Activated T-cell treated with anti-CD3 and anti-CD28 coated beads, Interleukin-2, amount 50 U/mL, for 4 hours (primary cell): ENCODE data around the gene ZFP92. TPM values are rescaled to one million over a fixed set of nuclear protein-coding genes. Genes with fewer than 3 reads are reported as not detected.
A peak's percentile ranks its signal among the peaks of the same experiment; 100 is the strongest.
"Not testable (repeated sequence)": the region's sequence is repeated elsewhere in the genome, so short reads cannot be mapped to it uniquely, and the experiment has no call there.

Source experiments
- ATAC-seq, 2 donors: fragments of 200-7000 bp; cut with Tn5 transposase; one replicate each; pipeline ENCODE4 v1.10.0; 2021
- DNase-seq: peaks from one replicate; pipeline ENCODE4 v3.0.0-alpha.2; 2020
- H3K27me3 Mint-ChIP-seq: one replicate; pipeline ENCODE4 v1.8.0; 2021; ENCODE audit warnings: low read depth, mixed read lengths
- H3K36me3 Mint-ChIP-seq: one replicate; pipeline ENCODE4 v1.8.0; 2022; ENCODE audit warnings: mixed read lengths; ENCODE audit not compliant: insufficient read depth
- H3K4me1 Mint-ChIP-seq: one replicate; pipeline ENCODE4 v1.8.0; 2021; ENCODE audit warnings: low read depth, mixed read lengths
- H3K4me3 Mint-ChIP-seq: one replicate; pipeline ENCODE4 v1.8.0; 2021; ENCODE audit warnings: mild to moderate bottlenecking, moderate library complexity, mixed read lengths
- H3K9me3 Mint-ChIP-seq: one replicate; pipeline ENCODE4 v1.8.0; 2021; ENCODE audit warnings: mixed read lengths
- total RNA-seq, 3 donors: library from RNA; stranded (reverse); gene quantifications; one replicate each; pipeline ENCODE4 v1.2.1, GENCODE V29; 2021

The ZFP92 gene
- total RNA-seq, 3 donors from 2014 or later = 1.1 to 1.5 (median 1.5) TPM

DNA sequence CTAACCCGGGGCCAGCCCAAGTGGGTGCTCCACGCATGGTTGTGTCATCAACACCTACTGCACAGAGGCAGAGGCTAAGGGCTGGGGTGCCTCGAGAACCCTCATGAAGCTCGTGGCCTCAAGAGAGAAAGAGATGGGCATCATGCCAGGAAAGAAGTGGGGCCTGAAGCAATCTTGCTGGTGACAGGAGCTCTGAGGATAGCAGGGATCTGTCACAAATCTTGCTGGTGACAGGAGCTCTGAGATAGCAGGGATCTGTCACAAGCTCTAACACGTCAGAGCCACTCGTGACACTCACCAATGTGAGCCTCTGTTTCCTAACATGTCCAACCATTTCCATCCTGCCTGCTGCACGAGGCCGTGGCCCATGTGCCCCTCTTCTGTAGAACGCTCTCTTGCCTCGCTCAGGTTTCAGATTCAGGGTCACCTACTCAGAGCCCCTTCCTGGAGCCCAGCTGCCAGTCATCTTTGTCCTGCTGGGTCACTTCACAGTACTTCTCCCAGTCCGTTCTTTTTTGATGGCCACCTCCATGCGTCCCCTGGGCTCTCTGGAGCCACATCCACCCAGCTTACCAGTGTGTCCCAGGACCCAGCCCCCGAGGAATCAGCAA, 31.2 kb upstream of the ZFP92 start:
- no peaks in the 10 kb centered on the region for H3K27me3 Mint-ChIP-seq
- no peaks in the 10 kb centered on the region for H3K36me3 Mint-ChIP-seq
- no peak overlapping the region for H3K4me3 Mint-ChIP-seq
- DNase-seq (no peak), ATAC-seq (no peak)
- no peaks in the 10 kb centered on the region for H3K4me1 Mint-ChIP-seq
- H3K9me3 Mint-ChIP-seq = no peaks in the 10 kb centered on the region

DNA sequence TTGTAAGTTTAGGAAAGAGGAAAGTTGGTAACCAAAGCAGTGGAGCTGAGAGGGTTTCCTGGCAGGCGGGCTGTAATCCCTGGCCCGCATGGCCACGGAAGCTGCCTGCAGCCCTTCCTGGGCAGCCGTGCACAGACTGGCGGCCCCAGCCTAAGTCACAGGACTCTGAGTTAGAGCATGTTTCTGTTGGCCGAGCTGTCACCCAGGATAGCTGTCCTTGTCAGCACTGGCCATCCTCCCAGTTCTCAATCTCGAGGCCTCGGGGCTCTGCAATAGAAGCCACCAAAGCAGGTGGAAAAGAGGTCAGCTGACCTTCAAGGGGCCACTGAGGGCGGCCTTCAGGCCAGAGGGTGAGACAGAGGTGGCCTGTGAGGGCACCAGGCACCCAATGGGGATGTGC, 30.6 kb upstream of the ZFP92 start:
- Mint-ChIP-seq H3K27me3 (no peaks in the 10 kb centered on the region), H3K4me3 (no peak overlapping the region), H3K36me3 (no peaks in the 10 kb centered on the region), H3K9me3 (no peaks in the 10 kb centered on the region), H3K4me1 (no peaks in the 10 kb centered on the region)
- DNase-seq = no peak
- no peak for ATAC-seq

DNA sequence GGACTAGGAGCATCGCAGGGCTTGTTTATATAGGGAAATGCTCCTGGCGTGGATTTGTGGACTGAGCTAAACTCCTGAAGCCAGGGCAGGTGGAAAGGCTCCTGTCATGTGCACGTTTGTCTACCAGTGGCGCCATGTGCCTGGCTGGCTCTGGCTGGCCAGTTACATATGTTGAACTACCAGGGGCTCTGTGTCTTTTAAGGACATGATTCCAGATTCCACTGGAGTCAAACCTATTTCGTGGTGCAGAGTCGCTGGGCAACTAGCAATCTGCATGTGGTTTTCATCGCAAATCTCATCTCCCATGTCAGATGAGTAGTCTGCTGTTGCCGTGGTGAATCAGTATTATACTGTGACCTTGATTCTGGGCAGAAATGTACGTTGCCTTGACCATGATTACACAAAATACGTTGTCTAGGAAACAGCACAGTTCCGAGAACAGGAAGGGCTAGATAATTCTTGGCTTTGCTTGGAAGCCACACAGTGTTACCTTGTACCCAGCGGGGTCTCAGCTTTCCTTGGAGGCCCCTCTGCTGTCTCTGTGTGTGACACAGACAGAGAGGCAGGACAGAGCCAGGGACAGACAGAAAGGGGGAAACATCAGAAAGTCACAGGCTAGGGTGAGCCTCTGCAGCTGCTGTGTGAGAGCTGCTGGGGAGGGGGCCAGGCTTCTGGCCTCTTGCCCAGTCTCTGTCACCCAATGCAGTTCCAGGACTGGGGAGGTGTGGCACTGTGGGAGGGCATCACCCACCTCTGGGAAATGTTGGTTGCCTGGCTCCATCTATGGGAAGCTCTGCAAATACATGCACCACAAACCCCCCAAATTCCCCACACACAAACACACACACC, 29.4 kb upstream of the ZFP92 start:
- Mint-ChIP-seq H3K4me3 (no peak overlapping the region), H3K4me1 (no peaks in the 10 kb centered on the region), H3K27me3 (no peaks in the 10 kb centered on the region), H3K9me3 (no peaks in the 10 kb centered on the region), H3K36me3 (no peaks in the 10 kb centered on the region)
- no peak for DNase-seq
- peak in 1 of 2 donors; percentile 35 for ATAC-seq

DNA sequence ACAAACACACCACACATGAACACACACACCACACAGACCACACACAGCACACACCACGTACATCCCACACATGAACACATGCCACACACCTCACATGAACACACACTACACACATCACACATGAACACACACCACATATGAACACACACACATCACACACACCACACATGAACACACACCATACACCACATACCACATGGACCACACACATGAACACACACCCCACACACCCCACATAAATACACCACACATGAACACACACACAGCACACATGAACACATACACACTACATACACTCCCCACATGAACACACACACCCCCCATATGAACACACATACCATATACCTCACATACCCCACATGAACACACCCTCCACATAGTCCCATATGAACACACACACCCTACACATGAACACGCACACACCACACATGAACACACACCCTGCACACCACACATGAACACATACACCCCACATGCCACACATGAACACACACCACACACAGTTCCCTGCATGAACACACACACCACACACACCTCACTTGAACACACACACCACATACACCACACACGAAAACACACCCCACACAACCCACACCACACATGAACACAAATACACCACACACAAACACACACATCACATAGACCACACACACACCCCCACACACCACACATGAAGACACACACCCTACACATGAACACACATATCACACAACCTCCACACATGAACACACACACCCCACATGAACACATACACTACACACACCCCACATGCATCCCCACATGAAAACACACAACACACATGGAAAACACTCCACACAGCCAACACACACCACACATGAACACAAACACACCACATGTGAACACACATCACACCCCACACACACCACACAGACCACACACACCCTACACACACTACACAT, 28.4 kb upstream of the ZFP92 start:
- Mint-ChIP-seq H3K27me3 (no peaks in the 10 kb centered on the region), H3K4me3 (no peak overlapping the region), H3K36me3 (no peaks in the 10 kb centered on the region), H3K4me1 (no peaks in the 10 kb centered on the region), H3K9me3 (no peaks in the 10 kb centered on the region)
- DNase-seq (no peak), ATAC-seq (no peak)

DNA sequence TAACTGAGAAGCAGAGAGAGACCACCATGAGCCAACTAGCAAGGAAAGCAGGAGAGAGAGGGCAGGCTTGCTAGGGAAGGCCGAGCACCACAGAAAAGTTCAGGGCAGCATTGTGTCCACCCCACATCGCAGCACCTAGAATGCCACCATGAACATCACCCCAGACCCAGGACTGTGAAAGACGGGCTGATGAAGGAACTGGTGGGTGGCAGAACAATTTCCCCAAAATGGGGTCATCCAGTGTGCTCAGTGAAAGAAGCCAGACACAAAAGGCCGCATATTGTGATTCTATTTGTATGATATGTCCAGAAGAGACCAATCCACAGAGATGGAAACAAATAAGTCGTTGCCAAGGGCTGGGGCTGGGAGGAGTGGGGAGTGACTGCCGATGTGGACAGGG, 26.9 kb upstream of the ZFP92 start:
- H3K4me3 Mint-ChIP-seq = no peak overlapping the region
- no peaks in the 10 kb centered on the region for H3K4me1 Mint-ChIP-seq
- no peaks in the 10 kb centered on the region for H3K9me3 Mint-ChIP-seq
- DNase-seq (no peak), ATAC-seq (no peak)
- no peaks in the 10 kb centered on the region for H3K36me3 Mint-ChIP-seq
- no peaks in the 10 kb centered on the region for H3K27me3 Mint-ChIP-seq

DNA sequence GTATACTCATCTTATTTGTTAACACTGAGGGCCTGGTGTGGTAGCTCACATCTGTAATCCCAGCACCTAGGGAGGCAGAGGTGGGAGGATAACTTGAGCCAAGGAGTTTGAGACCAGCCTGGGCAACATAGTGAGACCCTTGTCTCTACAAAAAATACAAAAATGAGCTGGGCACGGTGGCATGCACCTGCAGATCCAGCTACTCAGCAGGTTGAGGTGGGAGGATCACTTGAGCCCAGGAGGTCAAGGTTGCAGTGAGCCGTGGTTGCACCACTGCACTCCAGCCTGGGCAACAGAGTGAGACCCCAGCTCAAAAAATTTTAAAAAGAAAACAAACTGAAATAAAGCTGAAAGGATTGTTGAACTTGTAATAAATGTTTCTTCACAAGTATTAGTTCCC, 26.3 kb upstream of the ZFP92 start:
- DNase-seq, H3K9me3 Mint-ChIP-seq, H3K4me1 Mint-ChIP-seq, H3K4me3 Mint-ChIP-seq, H3K36me3 Mint-ChIP-seq, ATAC-seq, H3K27me3 Mint-ChIP-seq: not testable (repeated sequence)

DNA sequence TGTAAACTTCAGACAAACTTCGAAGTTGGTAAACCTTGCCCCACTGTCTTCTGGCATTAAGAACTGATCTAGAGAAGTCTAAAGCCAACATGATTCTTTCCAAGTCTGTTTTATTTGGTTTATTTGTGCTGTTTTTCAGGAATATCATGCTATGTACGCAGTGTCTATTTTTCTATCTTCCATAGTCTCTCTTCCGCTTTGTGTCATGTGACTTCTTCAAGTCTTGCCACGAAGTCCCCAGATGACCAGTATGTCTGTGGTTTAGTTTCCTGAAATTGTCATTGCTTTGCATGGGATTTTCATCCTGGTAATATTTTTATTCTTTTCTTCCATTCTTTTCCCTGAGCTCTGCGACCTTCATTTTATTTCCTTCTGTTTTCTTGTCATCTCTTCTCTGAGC, 25.2 kb upstream of the ZFP92 start:
- Mint-ChIP-seq H3K27me3 (no peaks in the 10 kb centered on the region), H3K9me3 (no peaks in the 10 kb centered on the region), H3K4me1 (no peaks in the 10 kb centered on the region), H3K36me3 (no peaks in the 10 kb centered on the region), H3K4me3 (no peak overlapping the region)
- DNase-seq (no peak), ATAC-seq (no peak)

DNA sequence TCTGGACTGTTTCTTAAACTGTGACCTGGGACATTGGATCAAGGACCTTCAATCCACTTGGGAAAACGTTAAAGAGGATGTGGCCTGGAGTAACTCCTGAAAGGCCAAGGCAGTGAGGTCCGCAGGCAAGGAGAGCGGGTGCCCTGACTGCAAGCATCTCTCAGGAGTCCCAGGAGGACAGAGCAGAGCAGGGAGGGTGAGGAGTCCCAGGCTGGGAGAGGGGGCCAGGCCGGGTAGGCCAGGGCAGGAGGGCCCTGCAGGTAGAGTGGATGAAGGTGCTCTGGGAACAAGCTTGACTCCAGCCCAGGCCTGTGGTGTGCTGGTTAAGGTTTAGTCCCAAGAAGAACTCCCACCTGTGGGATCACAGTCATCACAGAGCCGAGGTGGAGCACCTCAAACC, 23.9 kb upstream of the ZFP92 start:
- ATAC-seq (no peak), DNase-seq (no peak)
- no peak overlapping the region for H3K4me3 Mint-ChIP-seq
- no peaks in the 10 kb centered on the region for H3K9me3 Mint-ChIP-seq
- H3K4me1 Mint-ChIP-seq = no peaks in the 10 kb centered on the region
- no peaks in the 10 kb centered on the region for H3K27me3 Mint-ChIP-seq
- no peaks in the 10 kb centered on the region for H3K36me3 Mint-ChIP-seq

DNA sequence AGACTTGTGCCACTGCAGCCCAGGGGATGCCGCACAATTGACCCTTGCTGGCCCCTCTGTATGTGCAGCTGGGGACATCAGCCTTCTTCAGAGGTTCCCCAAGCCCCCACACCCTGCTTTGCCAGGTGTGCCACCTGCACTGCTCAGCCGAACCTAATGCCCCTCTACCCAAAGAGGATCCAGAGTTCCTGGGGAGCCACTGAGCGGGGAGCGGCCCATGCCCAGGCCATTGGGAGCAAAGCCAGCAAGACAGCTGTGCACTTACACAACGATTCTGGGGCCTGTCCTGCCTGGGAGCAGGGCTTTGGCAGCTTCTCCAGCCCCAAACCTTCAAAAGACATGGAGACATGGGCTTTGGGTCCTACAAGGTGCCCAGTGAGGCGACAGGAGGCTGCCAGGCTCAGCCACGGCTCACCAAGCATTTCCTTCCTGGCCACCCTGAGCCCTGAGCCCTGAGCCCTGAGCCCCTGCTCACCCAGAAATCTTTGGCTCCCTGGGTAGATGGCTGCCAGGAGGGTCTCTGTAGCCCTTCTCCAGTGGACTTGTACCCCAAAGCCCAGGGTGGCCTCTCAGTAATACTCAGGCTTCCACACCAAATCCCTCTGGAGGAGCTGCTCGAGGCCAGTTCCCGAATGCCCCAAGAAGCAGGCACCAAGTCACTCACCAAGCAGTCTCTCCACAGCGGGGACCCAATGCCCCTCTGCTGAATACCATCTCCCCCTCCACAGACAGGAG, 23.1 kb upstream of the ZFP92 start:
- H3K4me1 Mint-ChIP-seq = no peaks in the 10 kb centered on the region
- ATAC-seq = no peak
- no peak overlapping the region for H3K4me3 Mint-ChIP-seq
- H3K36me3 Mint-ChIP-seq = no peaks in the 10 kb centered on the region
- DNase-seq = no peak
- no peaks in the 10 kb centered on the region for H3K27me3 Mint-ChIP-seq
- no peaks in the 10 kb centered on the region for H3K9me3 Mint-ChIP-seq

DNA sequence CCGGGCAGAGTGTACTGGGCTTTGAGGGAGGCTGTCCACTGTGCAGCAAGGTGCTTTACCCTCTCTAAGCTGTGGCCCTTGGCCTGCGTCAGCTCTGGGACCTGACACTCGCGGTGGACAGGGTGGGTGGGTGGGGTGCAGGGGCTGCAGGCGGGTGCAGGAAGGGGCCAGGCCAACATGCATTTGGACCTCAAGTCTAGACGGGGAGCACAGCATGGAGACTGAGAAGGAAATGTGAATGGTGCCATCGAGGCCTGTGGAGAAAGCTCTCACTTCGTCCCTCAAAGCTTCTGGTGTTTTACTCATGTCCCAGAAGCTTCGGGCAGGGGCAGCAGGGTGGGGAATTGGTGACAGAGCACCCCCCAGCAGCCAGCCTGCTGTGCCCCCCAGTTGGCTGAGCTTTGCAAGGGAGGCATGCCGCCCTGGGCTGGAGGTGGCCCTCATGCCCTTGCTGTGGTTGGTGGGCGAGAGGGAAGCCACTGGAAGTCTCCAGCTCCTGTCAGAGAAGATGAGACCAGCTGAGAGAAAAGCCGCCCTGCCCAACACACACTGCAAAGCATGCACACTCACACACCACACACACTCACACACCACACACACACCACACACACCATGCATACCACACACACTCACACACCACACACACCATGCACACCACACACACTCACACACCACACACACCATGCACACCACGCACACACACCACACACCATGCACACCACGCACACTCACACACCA, 22.4 kb upstream of the ZFP92 start:
- H3K9me3 Mint-ChIP-seq = no peaks in the 10 kb centered on the region
- H3K36me3 Mint-ChIP-seq = no peaks in the 10 kb centered on the region
- H3K27me3 Mint-ChIP-seq = no peaks in the 10 kb centered on the region
- no peak for DNase-seq
- H3K4me3 Mint-ChIP-seq = no peak overlapping the region
- no peaks in the 10 kb centered on the region for H3K4me1 Mint-ChIP-seq
- no peak for ATAC-seq

DNA sequence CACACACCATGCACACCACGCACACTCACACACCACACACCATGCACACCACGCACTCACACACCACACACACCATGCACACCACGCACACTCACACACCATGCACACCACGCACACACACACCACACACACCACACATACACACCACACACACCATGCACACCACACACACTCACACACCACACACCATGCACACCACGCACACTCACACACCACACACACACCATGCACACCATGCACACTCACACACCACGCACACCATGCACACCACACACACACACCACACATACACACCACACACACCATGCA, 21.9 kb upstream of the ZFP92 start:
- H3K4me3 Mint-ChIP-seq, ATAC-seq, H3K9me3 Mint-ChIP-seq, H3K36me3 Mint-ChIP-seq, DNase-seq, H3K4me1 Mint-ChIP-seq, H3K27me3 Mint-ChIP-seq: not testable (repeated sequence)

DNA sequence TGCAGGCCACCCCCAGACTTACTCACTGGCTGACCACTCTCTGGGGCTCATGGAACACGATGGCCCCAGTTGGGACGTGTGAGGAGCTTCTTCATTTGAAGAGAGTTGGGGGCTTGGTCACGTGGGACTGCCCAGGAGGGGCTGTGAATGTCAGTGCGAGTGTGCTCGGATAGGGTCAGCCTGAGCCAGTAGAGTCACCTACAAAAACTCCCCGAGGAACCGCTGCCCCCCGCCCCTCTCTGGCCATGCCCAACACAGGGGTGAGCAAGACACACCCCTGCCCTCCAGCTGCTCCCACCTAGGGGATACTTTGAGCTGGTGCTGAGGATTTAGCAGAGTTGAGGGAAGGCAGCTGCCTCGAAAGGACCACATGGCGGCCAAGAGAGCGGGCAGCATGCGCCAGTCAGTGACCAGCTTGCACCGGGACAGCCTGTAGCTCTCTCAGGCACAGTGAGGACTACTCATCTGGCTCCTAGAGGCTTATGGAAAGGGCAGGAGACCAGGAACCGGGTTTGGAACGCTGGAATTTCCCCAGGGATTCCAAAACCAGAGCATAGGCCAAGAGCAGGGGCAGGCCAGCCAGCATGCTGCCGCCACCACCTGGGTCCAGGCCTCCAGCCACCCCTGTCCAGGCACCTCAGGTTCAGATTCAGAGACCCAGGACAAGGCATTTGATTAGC, 18.5 kb upstream of the ZFP92 start:
- ATAC-seq = no peak
- Mint-ChIP-seq H3K27me3 (no peaks in the 10 kb centered on the region), H3K4me1 (no peaks in the 10 kb centered on the region), H3K36me3 (no peaks in the 10 kb centered on the region), H3K4me3 (no peak overlapping the region), H3K9me3 (no peaks in the 10 kb centered on the region)
- DNase-seq = no peak

DNA sequence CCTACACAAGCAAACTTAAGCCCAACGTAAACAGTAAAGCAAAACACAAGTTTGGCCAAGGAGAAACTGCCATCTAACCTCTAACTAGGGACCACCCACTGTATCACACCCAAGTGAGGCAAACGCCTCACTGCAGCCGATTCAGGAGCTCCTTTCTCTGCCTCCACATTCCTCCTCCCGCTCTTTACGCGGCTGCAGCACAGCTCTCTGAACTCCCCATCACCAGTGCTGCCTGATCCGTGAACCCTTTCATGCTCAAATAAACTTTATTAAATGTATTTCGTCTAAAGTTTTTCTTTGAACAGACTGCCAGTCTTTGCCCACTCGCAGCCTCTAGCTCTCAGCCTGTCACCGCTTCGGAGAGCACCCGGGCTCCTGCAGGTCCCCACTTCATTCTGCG, 16.7 kb upstream of the ZFP92 start:
- no peaks in the 10 kb centered on the region for H3K36me3 Mint-ChIP-seq
- ATAC-seq (no peak), DNase-seq (no peak)
- H3K27me3 Mint-ChIP-seq = no peaks in the 10 kb centered on the region
- H3K9me3 Mint-ChIP-seq = no peaks in the 10 kb centered on the region
- H3K4me1 Mint-ChIP-seq = no peaks in the 10 kb centered on the region
- H3K4me3 Mint-ChIP-seq = no peak overlapping the region
